ENCODE results near the gene PDE9A. TPM values are rescaled to one million over a fixed set of nuclear protein-coding genes. Genes with fewer than 3 reads are reported as not detected.

Gene PDE9A
- total RNA-seq, 1 experiment from 2014 or later = 31.9 TPM

DNA sequence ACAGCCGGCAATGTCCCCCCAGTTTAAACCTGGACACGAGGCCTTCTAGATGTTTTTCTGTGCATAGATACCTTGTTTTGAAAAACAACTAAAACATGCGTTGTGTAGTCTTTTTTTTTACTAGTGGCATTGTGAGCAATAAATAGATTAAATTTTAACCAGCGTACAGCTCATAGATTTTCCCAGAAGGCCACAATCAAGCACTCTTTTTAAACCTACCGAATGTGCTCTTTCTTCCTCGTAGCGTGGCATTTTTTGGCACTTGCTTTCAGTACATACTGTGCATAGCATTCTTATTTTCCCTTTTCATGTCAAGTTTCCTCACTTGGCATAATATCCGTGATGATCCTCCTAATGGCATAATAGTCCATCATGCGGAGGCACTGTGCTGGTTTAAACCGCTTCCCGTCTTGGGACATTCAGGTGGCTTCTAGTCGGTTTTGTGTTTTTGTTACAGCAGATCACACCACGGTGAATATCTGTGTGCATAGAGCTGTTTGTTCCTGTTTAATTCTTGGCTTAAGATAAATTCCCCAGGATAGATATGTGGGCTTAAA lies 95.3 kb downstream of the PDE9A start:
- Histone ChIP-seq H3K79me1 (ENCODE audit: insufficient read depth, low read depth, low read length, poor library complexity, severe bottlenecking) (no peaks in the 10 kb centered on the region), H4K8ac (replicated peaks; ENCODE audit: insufficient read length, low read depth, low read length) (no peak overlapping the region), H3K27ac (ENCODE audit: insufficient read length, low read depth, low read length) (no peak overlapping the region), H3K79me2 (ENCODE audit: insufficient read depth, low read length) (no peaks in the 10 kb centered on the region), H3K23me2 (ENCODE audit: insufficient read length, low read depth, low read length, poor library complexity, severe bottlenecking) (no peaks in the 10 kb centered on the region), H2BK15ac (ENCODE audit: low read depth, low read length) (no peak overlapping the region), H3K27me3 (ENCODE audit: insufficient read depth, low read length) (no peaks in the 10 kb centered on the region), H3K9ac (ENCODE audit: extremely low read depth, insufficient read length, low read length) (no peak overlapping the region), H2BK12ac (ENCODE audit: insufficient read length, low read depth, low read length) (no peak overlapping the region), H3K4me1 (ENCODE audit: insufficient read depth, low read length) (no peaks in the 10 kb centered on the region), H3K56ac (ENCODE audit: insufficient read length, low read depth, low read length) (no peak overlapping the region), H2BK20ac (ENCODE audit: low read depth, low read length, poor library complexity, severe bottlenecking) (no peak overlapping the region), H3K9me3 (ENCODE audit: control insufficient read depth, low read depth, low read length) (no peaks in the 10 kb centered on the region), H4K5ac (ENCODE audit: insufficient read length, low read depth, low read length) (no peak overlapping the region), H2BK120ac (ENCODE audit: low read depth, low read length, poor library complexity, severe bottlenecking) (no peak overlapping the region), H4K91ac (ENCODE audit: insufficient read length, low read depth, low read length) (no peak overlapping the region), H4K20me1 (ENCODE audit: control insufficient read depth, insufficient read depth, insufficient read length) (no peaks in the 10 kb centered on the region), H2BK5ac (ENCODE audit: insufficient read length, low read length) (no peak overlapping the region), H3K4ac (ENCODE audit: low read depth, low read length) (no peak overlapping the region), H2AFZ (ENCODE audit: low read length) (no peak overlapping the region), H2AK5ac (ENCODE audit: insufficient read length, low read length) (no peak overlapping the region), H3T11ph (ENCODE audit: low read length) (no peak overlapping the region), H3K18ac (ENCODE audit: insufficient read length, low read depth, low read length) (no peak overlapping the region), H3K4me2 (ENCODE audit: insufficient read depth, insufficient read length, low read length) (no peak overlapping the region), H3K14ac (ENCODE audit: insufficient read depth, low read length) (no peak overlapping the region), H3K23ac (ENCODE audit: insufficient read length, low read depth, low read length) (no peak overlapping the region)
- TF ChIP-seq, protein P1, sequence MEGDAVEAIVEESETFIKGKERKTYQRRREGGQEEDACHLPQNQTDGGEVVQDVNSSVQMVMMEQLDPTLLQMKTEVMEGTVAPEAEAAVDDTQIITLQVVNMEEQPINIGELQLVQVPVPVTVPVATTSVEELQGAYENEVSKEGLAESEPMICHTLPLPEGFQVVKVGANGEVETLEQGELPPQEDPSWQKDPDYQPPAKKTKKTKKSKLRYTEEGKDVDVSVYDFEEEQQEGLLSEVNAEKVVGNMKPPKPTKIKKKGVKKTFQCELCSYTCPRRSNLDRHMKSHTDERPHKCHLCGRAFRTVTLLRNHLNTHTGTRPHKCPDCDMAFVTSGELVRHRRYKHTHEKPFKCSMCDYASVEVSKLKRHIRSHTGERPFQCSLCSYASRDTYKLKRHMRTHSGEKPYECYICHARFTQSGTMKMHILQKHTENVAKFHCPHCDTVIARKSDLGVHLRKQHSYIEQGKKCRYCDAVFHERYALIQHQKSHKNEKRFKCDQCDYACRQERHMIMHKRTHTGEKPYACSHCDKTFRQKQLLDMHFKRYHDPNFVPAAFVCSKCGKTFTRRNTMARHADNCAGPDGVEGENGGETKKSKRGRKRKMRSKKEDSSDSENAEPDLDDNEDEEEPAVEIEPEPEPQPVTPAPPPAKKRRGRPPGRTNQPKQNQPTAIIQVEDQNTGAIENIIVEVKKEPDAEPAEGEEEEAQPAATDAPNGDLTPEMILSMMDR (conservative IDR thresholded peaks at IDR 0.05) = no peak
- Mint-ChIP-seq H3K27me3 (ENCODE audit: low read depth) (no peaks in the 10 kb centered on the region), H3K4me1 (peaks cover 2 to 18% of the 10 kb centered on the region in 2 experiments; a peak in 3 of 4 replicates), H3K9me3 (no peaks in the 10 kb centered on the region), H3K36me3 (ENCODE audit: insufficient read depth in 1 of 3, low read depth in 3 of 3) (peaks cover 2 to 40% (median 14%) of the 10 kb centered on the region in 3 experiments; a peak in 6 of 7 replicates), H3K27ac (peak overlapping the region in 1 of 3 experiments; percentile 34; a peak in 2 of 7 replicates), H3K4me3 (no peak overlapping the region)
- WGBS (ENCODE audit: extremely low coverage, insufficient read length, low lambda C conversion rate) = no CpG with 5 or more reads among the region's 13 CpGs
- no peak for DNase-seq
